Loucy (cell line): ENCODE results near the gene MPPED2.

ENCODE experiments used
- H2AFZ ChIP-seq: fragments of 200-600 bp; sonication (generic); 2 replicates; pipeline ENCODE4 v1.6.0; 2016; ENCODE audit warnings: antibody characterized with exemption, mild to moderate bottlenecking, low read length, moderate library complexity
- H3F3A ChIP-seq: fragments of 200-600 bp; 2 replicates; pipeline ENCODE4 v1.6.0; 2016; ENCODE audit warnings: antibody characterized with exemption, low read depth, mild to moderate bottlenecking
- H3K27me3 ChIP-seq: fragments of 200-600 bp; sonication (generic); 2 replicates; pipeline ENCODE4 v1.6.1; 2014; ENCODE audit warnings: low read length, mild to moderate bottlenecking; ENCODE audit not compliant: insufficient read depth, poor library complexity, severe bottlenecking
- H3K36me3 ChIP-seq: fragments of 200-600 bp; sonication (generic); 2 replicates; pipeline ENCODE4 v1.6.1; 2016; ENCODE audit warnings: low read length; ENCODE audit not compliant: insufficient read depth
- H3K4me1 ChIP-seq: fragments of 200-600 bp; sonication (generic); 2 replicates; pipeline ENCODE4 v1.5.1; 2014; ENCODE audit warnings: low read length, mild to moderate bottlenecking; ENCODE audit not compliant: insufficient read depth, poor library complexity, severe bottlenecking
- H3K4me2 ChIP-seq: fragments of 200-600 bp; sonication (generic); 2 replicates; pipeline ENCODE4 v1.6.0; 2014; ENCODE audit warnings: antibody characterized with exemption, low read length, low read depth, mild to moderate bottlenecking; ENCODE audit not compliant: poor library complexity, severe bottlenecking
- H3K4me3 ChIP-seq: fragments of 200-600 bp; sonication (generic); 2 replicates; pipeline ENCODE4 v1.5.1; 2014; ENCODE audit warnings: low read length, mild to moderate bottlenecking, mixed read lengths; ENCODE audit not compliant: poor library complexity, severe bottlenecking
- H3K79me2 ChIP-seq: fragments of 200-600 bp; sonication (generic); 2 replicates; pipeline ENCODE4 v1.6.1; 2014; ENCODE audit warnings: low read length; ENCODE audit not compliant: insufficient read depth
- H3K9ac ChIP-seq: fragments of 200-600 bp; sonication (generic); 2 replicates; pipeline ENCODE4 v1.6.0; 2014; ENCODE audit warnings: mild to moderate bottlenecking, low read depth, low read length, moderate library complexity; ENCODE audit not compliant: poor library complexity, severe bottlenecking
- H3K9me2 ChIP-seq: fragments of 200-600 bp; sonication (generic); replicated peaks from 2 replicates; pipeline ENCODE4 v1.6.1; 2016; ENCODE audit warnings: low read depth, low read length, mixed read lengths
- H3K9me3 ChIP-seq: fragments of 200-600 bp; sonication (generic); 2 replicates; pipeline ENCODE4 v1.6.1; 2014; ENCODE audit warnings: mild to moderate bottlenecking, antibody characterized with exemption, low read length, low read depth; ENCODE audit not compliant: insufficient read depth
- H4K20me1 ChIP-seq: fragments of 200-600 bp; sonication (generic); 2 replicates; pipeline ENCODE4 v1.6.0; 2014; ENCODE audit warnings: antibody characterized with exemption, low read length, mild to moderate bottlenecking; ENCODE audit not compliant: insufficient read depth, poor library complexity, severe bottlenecking
- EZH2phosphoT487 ChIP-seq: fragments of 200-600 bp; IDR thresholded peaks from 2 replicates; pipeline ENCODE4 v1.6.1; 2018; ENCODE audit warnings: antibody characterized with exemption, mild to moderate bottlenecking, moderate library complexity, borderline replicate concordance
- TF ChIP-seq, protein P1 (sequence below): fragments of 200-600 bp; sonication (generic); conservative IDR thresholded peaks from 2 replicates; pipeline ENCODE4 v1.5.1; 2014; ENCODE audit warnings: mild to moderate bottlenecking, antibody characterized with exemption, low read length

Gene MPPED2

DNA sequence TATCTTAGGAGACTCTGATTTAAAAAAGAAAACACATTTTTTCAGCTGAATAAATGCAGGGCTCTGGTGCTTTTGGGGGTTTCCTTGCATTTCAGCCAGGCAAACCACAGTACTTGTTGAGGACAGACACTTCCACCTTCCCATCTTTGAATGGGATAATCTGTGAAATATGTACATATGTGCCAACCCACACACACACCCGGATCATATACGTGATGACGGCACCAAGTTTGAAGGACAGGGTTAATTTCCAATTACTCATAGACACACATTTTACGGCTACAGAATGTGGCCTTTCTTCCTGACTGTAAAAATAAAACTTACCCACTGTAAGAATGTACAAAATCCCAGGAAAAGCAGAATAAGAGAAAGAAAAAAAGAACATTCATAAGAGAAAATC is 104.4 kb downstream of the MPPED2 start:
- TF ChIP-seq, protein P1, sequence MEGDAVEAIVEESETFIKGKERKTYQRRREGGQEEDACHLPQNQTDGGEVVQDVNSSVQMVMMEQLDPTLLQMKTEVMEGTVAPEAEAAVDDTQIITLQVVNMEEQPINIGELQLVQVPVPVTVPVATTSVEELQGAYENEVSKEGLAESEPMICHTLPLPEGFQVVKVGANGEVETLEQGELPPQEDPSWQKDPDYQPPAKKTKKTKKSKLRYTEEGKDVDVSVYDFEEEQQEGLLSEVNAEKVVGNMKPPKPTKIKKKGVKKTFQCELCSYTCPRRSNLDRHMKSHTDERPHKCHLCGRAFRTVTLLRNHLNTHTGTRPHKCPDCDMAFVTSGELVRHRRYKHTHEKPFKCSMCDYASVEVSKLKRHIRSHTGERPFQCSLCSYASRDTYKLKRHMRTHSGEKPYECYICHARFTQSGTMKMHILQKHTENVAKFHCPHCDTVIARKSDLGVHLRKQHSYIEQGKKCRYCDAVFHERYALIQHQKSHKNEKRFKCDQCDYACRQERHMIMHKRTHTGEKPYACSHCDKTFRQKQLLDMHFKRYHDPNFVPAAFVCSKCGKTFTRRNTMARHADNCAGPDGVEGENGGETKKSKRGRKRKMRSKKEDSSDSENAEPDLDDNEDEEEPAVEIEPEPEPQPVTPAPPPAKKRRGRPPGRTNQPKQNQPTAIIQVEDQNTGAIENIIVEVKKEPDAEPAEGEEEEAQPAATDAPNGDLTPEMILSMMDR = no peak
- TF ChIP-seq EZH2phosphoT487 = no peak
- no peaks in the 10 kb centered on the region for H3K27me3 ChIP-seq
- no peaks in the 10 kb centered on the region for H3K36me3 ChIP-seq
- H3K4me1 ChIP-seq = no peaks in the 10 kb centered on the region
- H3K9ac ChIP-seq = no peak overlapping the region
- H2AFZ ChIP-seq = no peak overlapping the region
- H3F3A ChIP-seq = no peaks in the 10 kb centered on the region
- H3K9me3 ChIP-seq = no peaks in the 10 kb centered on the region
- no peaks in the 10 kb centered on the region for H3K9me2 ChIP-seq
- H3K4me2 ChIP-seq = no peak overlapping the region
- H3K4me3 ChIP-seq = no peak overlapping the region
- H4K20me1 ChIP-seq = no peaks in the 10 kb centered on the region
- no peaks in the 10 kb centered on the region for H3K79me2 ChIP-seq

DNA sequence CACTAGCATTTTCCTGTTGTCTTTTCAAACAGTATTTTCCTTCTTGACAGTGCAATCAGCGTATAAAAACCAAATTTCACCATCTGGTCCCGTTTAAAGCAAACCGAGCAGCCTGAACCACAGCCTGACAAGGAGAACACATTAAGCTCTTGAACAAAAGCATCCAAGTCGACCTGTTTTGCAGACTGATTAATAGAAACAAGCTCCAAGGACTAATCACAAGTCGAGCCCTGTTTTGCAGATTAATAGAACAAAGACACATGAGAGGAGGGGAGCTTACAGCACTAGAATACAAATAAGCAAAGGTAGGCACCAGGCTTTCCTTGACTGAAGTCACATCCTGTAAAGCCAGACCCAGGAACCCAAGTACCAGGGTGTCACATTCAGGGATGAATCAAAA is 104.8 kb downstream of the MPPED2 start:
- Histone ChIP-seq H3K27me3 (no peaks in the 10 kb centered on the region), H2AFZ (no peak overlapping the region), H4K20me1 (no peaks in the 10 kb centered on the region), H3K9me3 (no peaks in the 10 kb centered on the region), H3K79me2 (no peaks in the 10 kb centered on the region), H3K9ac (no peak overlapping the region), H3F3A (no peaks in the 10 kb centered on the region), H3K4me2 (no peak overlapping the region), H3K4me3 (no peak overlapping the region), H3K9me2 (no peaks in the 10 kb centered on the region), H3K36me3 (no peaks in the 10 kb centered on the region), H3K4me1 (no peaks in the 10 kb centered on the region)
- TF ChIP-seq, protein P1 = no peak
- no peak for TF ChIP-seq EZH2phosphoT487

DNA sequence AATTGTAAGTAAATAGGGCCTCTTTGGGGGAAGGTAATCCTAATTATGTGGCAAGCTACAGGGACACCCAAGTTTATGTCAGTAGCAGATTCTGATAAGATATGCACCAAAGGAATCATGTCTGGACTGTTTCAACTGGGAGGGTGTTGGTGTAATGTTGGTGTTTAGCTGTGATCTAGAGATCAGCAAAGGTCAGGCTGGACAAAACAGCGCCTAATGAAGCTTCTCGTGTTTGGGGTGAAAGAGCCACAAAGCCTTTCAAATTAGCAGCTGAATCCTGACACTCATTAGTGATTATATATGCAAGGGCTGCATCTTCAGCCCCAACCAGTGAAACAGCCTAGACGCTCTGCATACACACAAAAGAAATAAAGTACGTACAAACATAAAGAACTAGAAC is 106.3 kb downstream of the MPPED2 start:
- Histone ChIP-seq H3K36me3 (no peaks in the 10 kb centered on the region), H3K9me2 (no peaks in the 10 kb centered on the region), H3K79me2 (no peaks in the 10 kb centered on the region), H3K9ac (no peak overlapping the region), H2AFZ (no peak overlapping the region), H3K9me3 (no peaks in the 10 kb centered on the region), H4K20me1 (no peaks in the 10 kb centered on the region), H3K4me3 (no peak overlapping the region), H3K4me2 (no peak overlapping the region), H3K27me3 (no peaks in the 10 kb centered on the region), H3K4me1 (no peaks in the 10 kb centered on the region), H3F3A (no peaks in the 10 kb centered on the region)
- TF ChIP-seq, protein P1 = no peak
- no peak for TF ChIP-seq EZH2phosphoT487
